GM21825 (cell line): Measurements from ENCODE around the gene COQ5.

Experiments
- ATAC-seq: cut with Tn5 transposase; IDR thresholded peaks from one replicate; pipeline ENCODE4 v1.9.1; 2021; ENCODE audit warnings: mild to moderate bottlenecking, moderate library complexity; ENCODE audit not compliant: unreplicated experiment

Gene COQ5

GRCh38 chr12:120460157-120460556 is 68.8 kb downstream of the COQ5 start:
- ATAC-seq = no peak

DNA sequence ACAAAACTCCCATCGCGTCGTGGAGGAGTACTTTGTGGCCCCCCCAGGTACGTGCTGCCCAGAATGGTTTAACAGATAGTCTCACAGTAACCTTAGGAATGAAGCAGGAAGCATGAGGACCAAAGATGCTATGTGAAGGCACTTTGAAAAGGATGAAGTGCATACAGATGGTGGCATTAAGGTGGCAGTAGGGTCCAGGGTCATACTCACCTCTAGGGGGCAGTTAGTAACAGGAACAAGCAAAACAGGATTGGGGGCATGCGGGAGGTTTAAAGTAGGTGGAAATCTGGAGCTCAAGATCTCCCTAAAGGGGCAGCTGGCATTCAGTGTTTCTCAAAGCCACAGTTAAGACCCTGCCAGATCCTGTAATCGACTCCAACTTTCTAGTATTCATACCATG is 71.8 kb downstream of the COQ5 start:
- ATAC-seq = no peak

DNA sequence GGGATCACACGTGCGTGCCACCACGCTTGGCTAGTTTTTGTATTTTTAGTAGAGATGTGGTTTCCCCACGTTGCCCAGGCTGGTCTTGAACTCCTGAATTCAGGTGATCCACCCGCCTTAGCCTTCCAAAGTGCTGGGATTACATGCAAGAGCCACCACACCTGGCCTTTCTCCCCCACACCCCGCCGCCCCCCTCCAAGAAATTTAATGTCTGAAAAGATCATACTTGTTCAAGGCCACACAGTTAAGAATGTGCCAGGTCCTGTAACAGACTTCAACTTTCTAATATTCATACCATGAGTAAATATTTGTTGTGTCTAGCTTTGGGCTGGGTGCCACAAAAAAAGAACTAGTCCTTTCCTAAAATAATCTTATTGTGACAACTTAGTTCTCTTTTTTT is 73.7 kb downstream of the COQ5 start:
- no peak for ATAC-seq

DNA sequence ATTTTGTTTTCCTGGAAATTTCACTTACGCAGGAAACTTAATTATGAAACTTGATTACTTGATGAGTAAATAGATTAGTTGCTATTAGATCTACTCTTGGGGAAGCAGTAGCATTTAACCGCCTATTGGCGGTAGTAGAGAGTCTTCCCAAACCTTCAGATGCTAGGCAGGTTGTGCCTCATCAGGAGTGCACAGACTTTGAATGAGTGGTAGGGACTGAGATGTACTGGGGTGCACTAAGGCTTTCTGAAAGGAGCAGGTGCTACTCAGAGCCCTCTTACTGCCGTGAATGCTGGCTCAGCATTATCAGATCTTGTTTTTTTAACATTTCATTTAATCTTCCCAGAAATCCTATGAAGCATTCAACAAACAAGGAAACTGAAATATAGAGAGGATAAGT is 75.0 kb downstream of the COQ5 start:
- ATAC-seq = no peak
